AG09309 (cell line): ENCODE measurements around the gene KIAA0825.
"Not testable (repeated sequence)": the region's sequence is repeated elsewhere in the genome, so short reads cannot be mapped to it uniquely, and the experiment has no call there.

Experiments used
- DNase-seq: peaks from one replicate; pipeline ENCODE4 v3.0.0-alpha.2; 2010; ENCODE audit warnings: low read depth
- H3K4me3 ChIP-seq: 2 replicates; pipeline ENCODE4 v1.5.1; 2011; ENCODE audit warnings: mild to moderate bottlenecking, low read depth, low read length, moderate library complexity; ENCODE audit not compliant: control insufficient read depth
- TF ChIP-seq, protein P1 (sequence below): IDR thresholded peaks from 2 replicates; pipeline ENCODE4 v1.5.1; 2011; ENCODE audit warnings: mild to moderate bottlenecking, low read depth, low read length, inconsistent platforms; ENCODE audit not compliant: insufficient read depth, control insufficient read depth; ENCODE audit errors: missing control alignments

The KIAA0825 gene

DNA sequence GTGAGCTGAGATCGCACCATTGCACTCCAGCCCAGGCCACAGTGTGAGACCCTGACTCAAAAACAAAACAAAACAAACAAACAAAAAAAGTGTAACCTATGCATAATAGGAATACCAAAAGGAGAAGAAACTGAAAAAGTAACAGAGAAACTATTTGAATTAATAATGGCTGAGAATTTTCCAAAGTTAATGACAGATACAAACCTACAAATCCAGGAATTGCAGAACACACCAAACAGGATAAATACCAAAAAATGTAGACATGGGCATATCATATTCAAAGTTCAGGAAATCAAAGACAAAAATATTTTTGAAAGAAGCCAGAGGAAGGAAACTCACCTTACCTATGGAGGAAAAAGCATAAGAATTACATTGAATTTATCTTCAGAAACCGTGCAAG is 493.3 kb downstream of the KIAA0825 start:
- H3K4me3 ChIP-seq = no peak overlapping the region
- DNase-seq = no peak
- TF ChIP-seq, protein P1, sequence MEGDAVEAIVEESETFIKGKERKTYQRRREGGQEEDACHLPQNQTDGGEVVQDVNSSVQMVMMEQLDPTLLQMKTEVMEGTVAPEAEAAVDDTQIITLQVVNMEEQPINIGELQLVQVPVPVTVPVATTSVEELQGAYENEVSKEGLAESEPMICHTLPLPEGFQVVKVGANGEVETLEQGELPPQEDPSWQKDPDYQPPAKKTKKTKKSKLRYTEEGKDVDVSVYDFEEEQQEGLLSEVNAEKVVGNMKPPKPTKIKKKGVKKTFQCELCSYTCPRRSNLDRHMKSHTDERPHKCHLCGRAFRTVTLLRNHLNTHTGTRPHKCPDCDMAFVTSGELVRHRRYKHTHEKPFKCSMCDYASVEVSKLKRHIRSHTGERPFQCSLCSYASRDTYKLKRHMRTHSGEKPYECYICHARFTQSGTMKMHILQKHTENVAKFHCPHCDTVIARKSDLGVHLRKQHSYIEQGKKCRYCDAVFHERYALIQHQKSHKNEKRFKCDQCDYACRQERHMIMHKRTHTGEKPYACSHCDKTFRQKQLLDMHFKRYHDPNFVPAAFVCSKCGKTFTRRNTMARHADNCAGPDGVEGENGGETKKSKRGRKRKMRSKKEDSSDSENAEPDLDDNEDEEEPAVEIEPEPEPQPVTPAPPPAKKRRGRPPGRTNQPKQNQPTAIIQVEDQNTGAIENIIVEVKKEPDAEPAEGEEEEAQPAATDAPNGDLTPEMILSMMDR = no peak

DNA sequence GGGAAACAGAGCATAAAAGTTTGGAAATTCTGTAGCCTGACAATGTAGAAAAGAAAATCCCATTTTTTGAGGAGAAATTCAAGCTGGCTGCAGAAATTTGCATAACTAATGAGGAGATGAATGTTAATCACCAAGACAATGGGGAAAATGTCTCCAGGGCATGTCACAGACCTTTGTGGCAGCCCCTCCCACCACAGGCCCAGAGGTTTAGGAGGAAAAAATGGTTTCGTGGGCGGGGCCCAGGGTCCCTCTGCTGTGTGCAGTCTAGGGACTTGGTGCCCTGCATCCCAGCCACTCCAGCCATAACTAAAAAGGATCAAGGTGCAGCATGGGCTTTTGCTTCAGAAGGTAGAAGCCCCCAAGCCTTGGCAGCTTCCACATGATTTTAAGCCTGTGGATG is 502.1 kb downstream of the KIAA0825 start:
- DNase-seq, H3K4me3 ChIP-seq: not testable (repeated sequence)

DNA sequence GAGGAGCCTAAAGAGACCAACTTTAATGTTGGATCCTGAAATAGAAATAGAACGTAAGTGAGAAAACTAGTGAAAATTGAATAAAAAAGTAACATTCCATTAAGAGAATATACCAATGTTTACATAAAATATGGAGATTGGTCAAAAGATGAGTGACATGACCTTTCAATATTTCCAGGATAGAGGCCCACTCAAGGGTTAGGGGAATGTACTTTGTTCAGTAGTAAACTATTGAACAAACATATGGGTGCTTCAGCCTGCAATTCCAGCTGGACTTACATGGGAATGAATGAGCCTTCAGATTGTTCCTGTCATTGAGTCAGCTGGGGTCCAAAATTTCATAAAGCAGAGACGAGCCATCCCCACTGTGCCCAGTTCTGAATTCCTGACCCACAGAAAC is 505.3 kb downstream of the KIAA0825 start:
- no peak for DNase-seq
- no peak overlapping the region for H3K4me3 ChIP-seq
- TF ChIP-seq, protein P1 = no peak

DNA sequence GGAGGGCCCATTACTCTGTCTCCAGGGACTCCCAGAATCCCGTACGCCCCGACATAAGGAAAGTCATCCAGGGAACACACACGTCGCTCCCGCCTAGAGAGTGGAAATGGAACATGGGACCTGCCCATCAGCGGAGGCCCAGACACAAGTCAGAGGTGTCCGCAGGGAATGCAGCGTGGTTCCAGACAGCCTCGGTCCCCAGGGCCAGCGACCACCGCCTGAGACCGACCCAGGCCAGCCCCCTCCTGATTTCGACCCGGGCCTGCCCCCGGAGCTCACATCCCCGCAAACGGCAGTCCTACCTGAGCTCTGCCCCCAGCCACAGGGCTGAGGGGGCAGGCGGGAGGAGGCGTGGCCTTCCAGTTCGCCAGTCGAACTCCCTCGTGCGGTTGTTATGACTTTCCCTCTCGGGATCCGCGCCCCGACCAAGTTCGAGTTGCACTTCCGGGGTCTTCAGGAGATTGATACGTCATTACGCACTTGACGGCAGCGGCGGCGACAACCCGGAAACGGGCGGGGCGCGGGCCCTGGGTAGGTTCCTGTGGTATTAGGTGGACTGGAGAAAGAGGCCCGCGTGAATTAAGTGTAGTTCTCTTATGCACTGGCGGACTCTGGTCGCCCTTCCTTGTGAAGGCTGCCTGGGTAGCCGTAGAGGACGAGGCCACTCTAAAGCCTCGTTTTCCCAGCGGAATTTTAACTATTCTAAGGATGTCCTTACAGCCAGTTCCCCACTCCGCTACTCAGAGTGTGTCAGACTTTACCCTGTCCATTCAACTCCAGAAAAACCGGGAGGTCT is 507.0 kb downstream of the KIAA0825 start:
- TF ChIP-seq, protein P1 = no peak
- peak; percentile 82 for DNase-seq
- H3K4me3 ChIP-seq = peak overlapping the region; percentile 72

DNA sequence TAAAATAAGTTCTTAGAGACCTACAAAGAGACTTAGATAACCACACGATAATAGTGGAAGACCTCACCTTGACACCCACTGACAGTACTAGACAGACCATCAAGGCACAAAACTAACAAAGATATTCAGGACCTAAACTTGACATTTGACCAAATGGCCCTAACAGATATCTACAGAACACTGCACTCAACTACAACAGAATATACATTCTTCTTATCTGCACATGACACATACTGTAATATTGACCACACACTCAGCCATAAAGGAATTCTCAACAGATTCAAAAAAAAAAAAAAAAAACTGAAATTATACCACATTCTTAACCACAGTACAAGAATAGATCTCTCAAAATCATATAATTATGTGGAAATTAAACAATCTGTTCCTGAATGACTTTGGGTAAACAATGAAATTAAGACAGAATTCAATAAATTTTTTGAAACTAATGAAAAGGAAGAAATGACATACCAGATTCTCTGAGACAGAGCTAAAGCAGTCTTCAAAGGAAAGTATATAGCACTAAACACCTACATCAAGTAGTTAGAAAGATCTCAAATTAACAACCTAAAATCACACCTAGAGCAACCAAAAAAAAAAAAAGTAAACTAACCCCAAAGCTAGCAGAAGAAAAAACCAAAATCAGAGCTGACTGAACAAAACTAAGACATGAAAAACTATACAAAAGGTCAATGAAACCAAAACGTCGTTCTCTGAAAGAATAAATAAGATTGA is 514.7 kb downstream of the KIAA0825 start:
- TF ChIP-seq, protein P1 = no peak
- DNase-seq = no peak
- no peak overlapping the region for H3K4me3 ChIP-seq
